ENCODE measurements around the gene PTPRN2. TPM values are rescaled to one million over a fixed set of nuclear protein-coding genes. Genes with fewer than 3 reads are reported as not detected.
"Not testable (repeated sequence)": the region's sequence is repeated elsewhere in the genome, so short reads cannot be mapped to it uniquely, and the experiment has no call there.

Gene PTPRN2
- total and polyA plus RNA-seq, 7 donors = 0.47 to 0.82 (median 0.51) TPM

DNA sequence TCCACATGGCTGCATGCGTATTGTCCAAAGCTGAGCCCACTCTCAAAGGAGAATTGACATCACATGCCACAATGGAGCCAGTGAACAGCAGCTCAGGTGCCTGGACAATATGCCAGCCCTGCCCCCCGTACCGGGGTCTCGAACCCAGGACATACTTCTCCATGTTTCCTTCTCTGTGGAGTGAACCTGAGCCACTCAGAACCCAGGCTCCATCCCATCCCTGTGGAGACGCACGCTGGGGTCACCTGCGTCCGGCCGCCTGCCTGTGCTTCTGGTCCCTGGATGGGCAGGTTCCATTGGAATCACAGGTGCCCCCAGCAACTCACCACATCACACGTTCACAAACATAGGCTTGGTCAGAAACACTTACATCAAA is 1021.0 kb downstream of the PTPRN2 start:
- Histone ChIP-seq H3K9me3 (no peaks in the 10 kb centered on the region), H3K36me3 (ENCODE audit: insufficient read depth in 1 of 2, low read depth in 1 of 2) (no peaks in the 10 kb centered on the region), H3K27ac (no peak overlapping the region), H3K4me1 (no peaks in the 10 kb centered on the region), H3K27me3 (ENCODE audit: insufficient read depth in 3 of 3, low read length in 2 of 3) (peaks cover 0 to 13% (median 3%) of the 10 kb centered on the region in 3 donors), H3K4me3 (no peak overlapping the region)
- intact Hi-C loops (cut with DNase I) = no loop called here
- ATAC-seq (no peak), DNase-seq (no peak)
- 93 to 96% (median 95%) methylated on average over 10 of the region's 10 CpGs for WGBS, 3 donors
- TF ChIP-seq CTCF (IDR thresholded peaks at IDR 0.05) = no peak

DNA sequence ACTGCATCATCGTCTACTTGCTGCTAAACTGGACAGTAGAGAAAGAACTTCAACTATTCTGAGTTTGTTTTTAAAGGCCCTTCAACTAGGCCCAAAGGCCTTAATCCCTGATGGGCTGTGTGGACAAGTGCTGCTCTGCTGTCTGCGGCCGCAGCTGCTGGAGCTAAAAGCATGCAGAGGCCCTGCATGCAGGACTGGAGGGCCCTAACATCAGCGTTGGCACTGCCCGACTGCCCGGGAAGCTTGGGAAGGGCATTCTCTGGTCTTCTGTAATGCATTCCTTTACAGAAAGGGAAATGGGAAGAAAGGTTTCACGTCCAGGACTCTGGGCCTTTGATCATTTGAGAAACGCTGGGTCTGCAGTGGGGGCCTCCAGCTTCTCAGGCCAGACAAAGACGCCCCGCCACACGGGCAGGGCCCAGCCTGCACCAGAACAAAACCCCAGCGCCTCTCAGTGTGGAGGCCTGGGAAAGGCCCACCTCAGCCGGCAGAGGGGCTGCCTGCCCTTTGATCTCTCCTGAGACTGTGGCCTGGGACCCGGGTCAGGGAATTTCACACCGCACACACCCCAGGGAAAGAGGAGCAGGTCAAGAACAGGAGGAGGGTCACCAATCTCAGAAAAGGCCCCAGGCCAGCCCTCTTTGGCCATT is 1021.5 kb downstream of the PTPRN2 start:
- 70 to 76% (median 72%) methylated on average over 15 of the region's 15 CpGs for WGBS, 3 donors
- H3K27me3 ChIP-seq (ENCODE audit: insufficient read depth in 3 of 3, low read length in 2 of 3) = peaks cover 0 to 13% (median 3%) of the 10 kb centered on the region in 3 donors
- H3K36me3 ChIP-seq (ENCODE audit: insufficient read depth in 1 of 2, low read depth in 1 of 2) = no peaks in the 10 kb centered on the region
- ATAC-seq (no peak), DNase-seq (no peak)
- no peak overlapping the region for H3K4me3 ChIP-seq
- TF ChIP-seq CTCF (IDR thresholded peaks at IDR 0.05) = no peak
- H3K27ac ChIP-seq = no peak overlapping the region
- H3K9me3 ChIP-seq = no peaks in the 10 kb centered on the region
- intact Hi-C loops (cut with DNase I) = no loop called here
- no peaks in the 10 kb centered on the region for H3K4me1 ChIP-seq

GRCh38 chr7:157565201-157565626 is 1022.4 kb downstream of the PTPRN2 start:
- Histone ChIP-seq H3K4me3 (no peak overlapping the region), H3K9me3 (no peaks in the 10 kb centered on the region), H3K36me3 (ENCODE audit: insufficient read depth in 1 of 2, low read depth in 1 of 2) (no peaks in the 10 kb centered on the region), H3K27ac (no peak overlapping the region), H3K27me3 (ENCODE audit: insufficient read depth in 3 of 3, low read length in 2 of 3) (peaks cover 0 to 13% (median 0%) of the 10 kb centered on the region in 3 donors), H3K4me1 (no peaks in the 10 kb centered on the region)
- no peak for DNase-seq
- TF ChIP-seq CTCF (IDR thresholded peaks at IDR 0.05) = no peak
- 86 to 90% (median 90%) methylated on average over 11 of the region's 11 CpGs for WGBS, 3 donors
- intact Hi-C loops (cut with DNase I) = no loop called here
- no peak for ATAC-seq

- H3K27ac ChIP-seq = no peak overlapping the region
- no peaks in the 10 kb centered on the region for H3K4me1 ChIP-seq
- H3K27me3 ChIP-seq (ENCODE audit: insufficient read depth in 3 of 3, low read length in 2 of 3) = peaks cover 0 to 9% (median 0%) of the 10 kb centered on the region in 3 donors
- intact Hi-C loops (cut with DNase I) = no loop called here
- WGBS, 3 donors = 96 to 97% (median 96%) methylated on average over 18 of the region's 18 CpGs
- H3K4me3 ChIP-seq = no peak overlapping the region
- no peaks in the 10 kb centered on the region for H3K9me3 ChIP-seq
- TF ChIP-seq CTCF (IDR thresholded peaks at IDR 0.05) = no peak
- ATAC-seq = no peak
- no peaks in the 10 kb centered on the region for H3K36me3 ChIP-seq (ENCODE audit: insufficient read depth in 1 of 2, low read depth in 1 of 2)
- DNase-seq = no peak
Observed at GRCh38 chr7:157564517-157565177, 1023.0 kb downstream of the PTPRN2 start.

GRCh38 chr7:157563467-157564135 is 1024.0 kb downstream of the PTPRN2 start:
- ATAC-seq; H3K36me3 ChIP-seq (ENCODE audit: insufficient read depth in 1 of 2, low read depth in 1 of 2); DNase-seq; H3K27ac ChIP-seq; H3K9me3 ChIP-seq; H3K4me3 ChIP-seq; intact Hi-C loops (cut with DNase I); H3K27me3 ChIP-seq (ENCODE audit: insufficient read depth in 3 of 3, low read length in 2 of 3); H3K4me1 ChIP-seq: not testable (repeated sequence)
- WGBS, 3 donors = 88 to 91% (median 89%) methylated on average over 16 to 20 of the region's 20 CpGs

- H3K27me3 ChIP-seq (ENCODE audit: insufficient read depth in 3 of 3, low read length in 2 of 3); H3K4me3 ChIP-seq; H3K27ac ChIP-seq; ATAC-seq; H3K4me1 ChIP-seq; H3K9me3 ChIP-seq; H3K36me3 ChIP-seq (ENCODE audit: insufficient read depth in 1 of 2, low read depth in 1 of 2); DNase-seq; intact Hi-C loops (cut with DNase I): not testable (repeated sequence)
- 94 to 98% (median 96%) methylated on average over 40 to 42 of the region's 44 CpGs for WGBS, 3 donors
Observed at GRCh38 chr7:157562522-157563398, 1024.9 kb downstream of the PTPRN2 start.

All from psoas muscle (tissue), 8 donors.